Nephron progenitor cell (in vitro differentiated cells): Measurements from ENCODE around the gene SBF2.

Experiments used
- DNase-seq: peaks from one replicate; pipeline ENCODE4 v3.0.0; 2021
- H3K27ac Mint-ChIP-seq: 2 replicates; pipeline ENCODE4 v1.8.0; 2021; ENCODE audit warnings: mild to moderate bottlenecking, moderate library complexity, mixed read lengths
- H3K27me3 Mint-ChIP-seq: 2 replicates; pipeline ENCODE4 v1.8.0; 2021; ENCODE audit warnings: mild to moderate bottlenecking, low read depth, mixed read lengths; ENCODE audit not compliant: poor library complexity
- H3K36me3 Mint-ChIP-seq: 2 replicates; pipeline ENCODE4 v1.8.0; 2021; ENCODE audit warnings: low read depth, mixed read lengths
- H3K4me1 Mint-ChIP-seq: 2 replicates; pipeline ENCODE4 v1.8.0; 2021; ENCODE audit warnings: mixed read lengths
- H3K4me3 Mint-ChIP-seq: 2 replicates; pipeline ENCODE4 v1.8.0; 2021; ENCODE audit warnings: mild to moderate bottlenecking, moderate library complexity, mixed read lengths
- H3K9me3 Mint-ChIP-seq: 2 replicates; pipeline ENCODE4 v1.8.0; 2021; ENCODE audit warnings: mild to moderate bottlenecking, moderate library complexity, mixed read lengths
- CTCF ChIP-seq: fragments of 200-600 bp; sonication (generic); IDR thresholded peaks from 2 replicates; pipeline ENCODE4 v1.5.0; 2021; ENCODE audit warnings: antibody characterized with exemption

SBF2 gene

GRCh38 chr11:10108915-10109680 is 184.9 kb downstream of the SBF2 start:
- Mint-ChIP-seq H3K27ac (no peak overlapping the region), H3K9me3 (peaks cover 6% of the 10 kb centered on the region), H3K36me3 (peaks cover 8% of the 10 kb centered on the region), H3K4me3 (no peak overlapping the region), H3K27me3 (no peaks in the 10 kb centered on the region), H3K4me1 (no peaks in the 10 kb centered on the region)
- no peak for DNase-seq
- no peak for TF ChIP-seq CTCF

- no peak for TF ChIP-seq CTCF
- Mint-ChIP-seq H3K27me3 (no peaks in the 10 kb centered on the region), H3K9me3 (peaks cover 4% of the 10 kb centered on the region), H3K27ac (no peak overlapping the region), H3K36me3 (peaks cover 6% of the 10 kb centered on the region), H3K4me1 (no peaks in the 10 kb centered on the region), H3K4me3 (no peak overlapping the region)
- no peak for DNase-seq
Measured at GRCh38 chr11:10107497-10107896, 186.5 kb downstream of the SBF2 start.

GRCh38 chr11:10097615-10098014 is 196.4 kb downstream of the SBF2 start:
- no peak overlapping the region for H3K4me3 Mint-ChIP-seq
- no peaks in the 10 kb centered on the region for H3K4me1 Mint-ChIP-seq
- H3K36me3 Mint-ChIP-seq: peaks cover 49% of the 10 kb centered on the region
- H3K9me3 Mint-ChIP-seq: peaks cover 46% of the 10 kb centered on the region
- no peak overlapping the region for H3K27ac Mint-ChIP-seq
- H3K27me3 Mint-ChIP-seq: no peaks in the 10 kb centered on the region
- no peak for DNase-seq
- TF ChIP-seq CTCF: no peak

GRCh38 chr11:10096987-10097386 is 197.0 kb downstream of the SBF2 start:
- DNase-seq: no peak
- TF ChIP-seq CTCF: no peak
- H3K4me3 Mint-ChIP-seq: no peak overlapping the region
- H3K27ac Mint-ChIP-seq: no peak overlapping the region
- peaks cover 46% of the 10 kb centered on the region for H3K9me3 Mint-ChIP-seq
- no peaks in the 10 kb centered on the region for H3K27me3 Mint-ChIP-seq
- H3K36me3 Mint-ChIP-seq: peaks cover 49% of the 10 kb centered on the region
- H3K4me1 Mint-ChIP-seq: no peaks in the 10 kb centered on the region

- H3K9me3 Mint-ChIP-seq: peaks cover 34% of the 10 kb centered on the region
- no peaks in the 10 kb centered on the region for H3K27me3 Mint-ChIP-seq
- peaks cover 38% of the 10 kb centered on the region for H3K36me3 Mint-ChIP-seq
- H3K4me3 Mint-ChIP-seq: no peak overlapping the region
- TF ChIP-seq CTCF: no peak
- H3K27ac Mint-ChIP-seq: no peak overlapping the region
- DNase-seq: no peak
- H3K4me1 Mint-ChIP-seq: no peaks in the 10 kb centered on the region
Measured at GRCh38 chr11:10095412-10096208, 198.4 kb downstream of the SBF2 start.
